Omental fat pad (tissue), 4 donors: ENCODE results near the gene PRX. TPM values are rescaled to one million over a fixed set of nuclear protein-coding genes. Genes with fewer than 3 reads are reported as not detected.

Experiments used
- ATAC-seq: fragments of 150-250 bp; one replicate; pipeline ENCODE4 v1.9.1; 2016; ENCODE audit warnings: mild to moderate bottlenecking, moderate library complexity; ENCODE audit not compliant: low FRiP score
- DNase-seq: peaks from one replicate; pipeline ENCODE4 v3.0.0-alpha.2; 2019; ENCODE audit warnings: low spot score
- total RNA-seq, 4 donors: library from RNA; depleted of rRNA; stranded (reverse); fragments of >200 nt; gene quantifications; one replicate each; pipeline ENCODE4 v1.1.0, GENCODE V29; 2016
- TF ChIP-seq, protein P1 (sequence below), 3 donors: fragments of 450-650 bp; IDR thresholded peaks; one replicate each; pipeline ENCODE4 v1.5.1; 2016 to 2017; ENCODE audit warnings: antibody characterized with exemption in 3 of 3, mild to moderate bottlenecking in 3 of 3, moderate library complexity in 2 of 3

The PRX gene
- total RNA-seq, 4 donors from 2014 or later, result 2.2 to 6.1 (median 4.3) TPM

DNA sequence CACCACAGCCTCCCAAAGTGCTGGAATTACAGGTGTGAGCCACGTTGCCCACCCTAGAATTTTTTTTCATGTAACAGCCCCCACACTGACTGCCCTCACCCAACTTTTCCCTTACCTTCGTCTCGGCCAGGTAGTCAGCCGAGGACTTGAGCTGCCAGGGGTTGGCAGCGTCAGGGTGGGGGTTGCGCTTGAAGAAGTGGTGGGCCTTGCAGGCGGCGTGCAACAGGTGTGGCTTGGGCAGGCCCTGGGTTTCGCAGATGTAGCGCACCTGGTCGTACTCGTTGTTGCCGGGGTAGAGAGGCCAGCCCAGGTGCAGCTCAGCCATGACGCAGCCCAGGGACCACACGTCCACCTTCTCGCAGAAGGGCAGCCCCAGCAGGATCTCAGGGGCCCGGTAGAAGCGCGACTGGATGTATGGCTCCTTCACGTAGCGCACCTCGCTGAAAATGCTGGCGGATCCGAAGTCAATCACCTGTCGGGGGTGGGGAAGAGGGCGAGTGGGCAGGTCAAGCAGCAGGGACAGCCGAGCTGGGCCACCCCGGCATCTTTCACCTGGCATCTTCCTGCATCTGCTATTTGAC, 29.4 kb downstream of the PRX start:
- ATAC-seq, result no peak
- no peak for DNase-seq
- TF ChIP-seq, protein P1, sequence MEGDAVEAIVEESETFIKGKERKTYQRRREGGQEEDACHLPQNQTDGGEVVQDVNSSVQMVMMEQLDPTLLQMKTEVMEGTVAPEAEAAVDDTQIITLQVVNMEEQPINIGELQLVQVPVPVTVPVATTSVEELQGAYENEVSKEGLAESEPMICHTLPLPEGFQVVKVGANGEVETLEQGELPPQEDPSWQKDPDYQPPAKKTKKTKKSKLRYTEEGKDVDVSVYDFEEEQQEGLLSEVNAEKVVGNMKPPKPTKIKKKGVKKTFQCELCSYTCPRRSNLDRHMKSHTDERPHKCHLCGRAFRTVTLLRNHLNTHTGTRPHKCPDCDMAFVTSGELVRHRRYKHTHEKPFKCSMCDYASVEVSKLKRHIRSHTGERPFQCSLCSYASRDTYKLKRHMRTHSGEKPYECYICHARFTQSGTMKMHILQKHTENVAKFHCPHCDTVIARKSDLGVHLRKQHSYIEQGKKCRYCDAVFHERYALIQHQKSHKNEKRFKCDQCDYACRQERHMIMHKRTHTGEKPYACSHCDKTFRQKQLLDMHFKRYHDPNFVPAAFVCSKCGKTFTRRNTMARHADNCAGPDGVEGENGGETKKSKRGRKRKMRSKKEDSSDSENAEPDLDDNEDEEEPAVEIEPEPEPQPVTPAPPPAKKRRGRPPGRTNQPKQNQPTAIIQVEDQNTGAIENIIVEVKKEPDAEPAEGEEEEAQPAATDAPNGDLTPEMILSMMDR (IDR thresholded peaks at IDR 0.05), result no peak

DNA sequence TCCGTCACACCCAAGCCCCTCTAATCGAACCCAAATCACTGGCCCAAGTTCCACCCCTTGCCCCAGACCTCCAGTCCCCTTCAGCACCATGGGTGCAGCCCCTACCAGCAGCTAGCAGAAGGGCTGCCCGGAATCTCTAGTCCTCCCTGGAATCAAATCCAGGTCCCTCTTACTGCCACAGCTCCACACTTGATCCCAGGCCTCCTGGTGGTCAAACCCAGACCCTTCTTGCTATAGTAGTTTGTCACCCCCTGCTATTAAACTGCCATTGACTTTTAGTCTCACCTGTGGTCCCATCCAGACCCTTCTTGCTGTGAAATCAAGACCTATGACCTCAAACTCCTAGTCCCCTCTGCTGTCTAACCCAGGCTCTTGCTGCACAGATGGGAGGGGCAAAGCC, 31.9 kb downstream of the PRX start:
- ATAC-seq (no peak), DNase-seq (no peak)
- TF ChIP-seq, protein P1 (IDR thresholded peaks at IDR 0.05), result no peak

DNA sequence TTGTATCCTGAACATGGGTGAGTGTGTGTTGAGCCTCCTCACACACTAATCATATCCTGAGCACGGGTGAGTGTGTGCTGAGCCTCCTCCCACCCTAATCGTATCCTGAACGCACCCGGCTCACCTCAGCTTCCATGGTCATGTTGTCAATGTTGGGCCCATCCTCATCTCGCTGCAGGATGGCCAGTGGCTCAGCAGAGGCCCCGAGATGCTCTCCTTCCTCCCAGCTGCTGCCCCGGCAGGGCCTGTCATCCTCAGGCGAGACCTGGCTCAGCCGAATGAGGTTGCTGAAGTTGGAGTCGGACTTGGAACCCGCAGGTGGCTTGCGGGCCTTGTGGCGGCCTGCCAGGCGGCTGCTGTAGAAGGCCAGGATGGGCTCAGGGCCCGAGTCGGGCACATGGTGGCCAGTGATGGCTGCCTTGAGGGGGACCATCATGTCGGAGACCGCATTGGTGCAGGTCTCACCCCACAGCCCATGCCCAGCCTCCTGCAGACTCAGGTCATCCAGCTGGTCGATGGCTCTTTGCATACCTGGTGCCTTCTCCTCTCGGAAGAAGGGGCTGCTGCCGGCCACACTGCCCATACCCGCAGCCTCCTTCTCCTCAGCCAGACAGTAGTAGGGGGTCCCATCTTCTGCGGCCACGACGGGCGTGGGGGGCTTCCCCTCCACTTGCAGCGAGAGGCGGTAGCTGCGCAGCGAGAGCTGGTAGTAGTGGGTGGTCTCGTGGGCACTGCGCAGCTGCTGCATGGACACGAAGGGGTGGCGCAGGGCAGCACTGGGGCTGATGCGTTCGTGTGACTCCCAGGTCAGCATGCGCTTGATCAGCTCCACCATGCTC, 32.8 kb downstream of the PRX start:
- no peak for ATAC-seq

DNA sequence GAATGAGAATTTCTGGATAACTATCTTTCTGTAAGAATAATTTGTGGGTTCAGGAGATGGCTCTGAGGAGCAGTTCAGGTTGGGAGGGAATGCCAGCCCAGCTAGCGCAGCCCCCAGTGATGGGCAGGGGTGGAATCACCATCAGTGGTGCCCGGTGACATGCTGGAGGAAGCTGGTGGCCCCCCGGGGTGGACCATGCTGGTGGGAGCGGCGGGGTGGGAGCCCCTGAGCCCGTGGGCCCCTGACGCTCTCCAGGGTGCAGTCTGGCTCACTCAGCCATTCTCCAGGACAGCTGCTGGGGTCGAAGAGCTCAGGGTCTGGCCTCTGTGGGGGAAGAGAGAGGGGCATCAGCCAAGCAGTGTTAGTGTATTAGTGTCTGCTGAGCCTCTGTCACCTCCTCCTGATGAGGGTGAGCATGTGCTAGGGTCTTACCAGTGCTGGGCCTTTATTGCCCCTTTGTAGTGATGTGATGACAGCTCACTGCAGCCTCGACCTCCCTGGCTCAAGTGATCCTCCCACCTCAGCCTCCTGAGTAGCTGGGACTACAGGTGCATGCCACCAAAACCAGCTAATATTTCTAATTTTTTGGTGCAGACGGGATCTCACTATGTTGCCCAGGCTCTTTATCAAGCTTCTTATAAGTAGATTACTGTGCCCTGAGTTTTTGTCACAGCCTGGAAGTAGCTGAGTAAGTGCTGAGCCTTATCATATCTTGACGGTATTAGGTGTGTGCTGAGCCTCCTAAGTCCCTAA, 33.6 kb downstream of the PRX start:
- DNase-seq (no peak), ATAC-seq (no peak)
- TF ChIP-seq, protein P1 (IDR thresholded peaks at IDR 0.05), result no peak

More for the DNA sequence above, 32.8 kb downstream of the PRX start:
- TF ChIP-seq, protein P1 (IDR thresholded peaks at IDR 0.05), result no peak
- DNase-seq, result no peak

DNA sequence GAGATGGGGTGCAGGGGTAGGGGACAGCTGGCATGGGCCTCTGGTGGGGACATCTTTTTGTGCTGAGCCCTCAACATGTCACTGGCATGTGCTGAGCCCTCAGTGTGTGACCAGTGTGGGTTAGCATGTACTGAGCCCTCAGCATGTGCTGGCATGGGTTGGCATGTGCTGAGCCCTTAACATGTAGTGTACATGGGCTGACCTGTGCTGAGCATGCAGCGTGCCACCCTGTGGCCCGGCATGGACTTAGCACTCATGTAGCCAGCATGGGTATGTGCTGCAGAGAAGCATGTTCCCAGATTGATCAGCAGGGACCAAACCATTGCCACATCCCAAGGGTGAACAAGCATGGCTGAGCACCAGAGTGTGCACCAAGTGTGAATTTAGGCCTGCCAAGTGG, 34.7 kb downstream of the PRX start:
- DNase-seq (no peak), ATAC-seq (no peak)
- TF ChIP-seq, protein P1 (IDR thresholded peaks at IDR 0.05), result no peak

DNA sequence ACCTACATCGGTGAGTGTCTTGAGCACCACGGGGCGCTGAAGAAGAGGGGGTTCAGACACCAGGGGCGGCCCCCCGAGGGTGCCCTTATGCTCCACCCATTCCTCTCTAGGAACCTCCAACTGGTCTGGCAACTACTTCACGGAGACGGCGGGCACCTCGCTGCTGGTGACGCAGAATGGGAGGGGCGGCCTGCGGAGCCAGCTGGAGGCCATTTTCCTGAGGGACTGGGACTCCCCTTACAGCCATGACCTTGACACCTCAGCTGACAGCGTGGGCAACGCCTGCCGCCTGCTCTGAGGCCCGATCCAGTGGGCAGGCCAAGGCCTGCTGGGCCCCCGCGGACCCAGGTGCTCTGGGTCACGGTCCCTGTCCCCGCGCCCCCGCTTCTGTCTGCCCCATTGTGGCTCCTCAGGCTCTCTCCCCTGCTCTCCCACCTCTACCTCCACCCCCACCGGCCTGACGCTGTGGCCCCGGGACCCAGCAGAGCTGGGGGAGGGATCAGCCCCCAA, 35.2 kb downstream of the PRX start:
- DNase-seq (no peak), ATAC-seq (no peak)
- TF ChIP-seq, protein P1 (IDR thresholded peaks at IDR 0.05), result no peak
